ENCODE data around the gene FARP1. TPM values are rescaled to one million over a fixed set of nuclear protein-coding genes. Genes with fewer than 3 reads are reported as not detected.

The FARP1 gene
- total and polyA plus RNA-seq, 10 of the 15 experiments (the other 5 are each of a cell fraction or from before 2014, with no cell fraction given), result 0.17 to 6.9 (median 0.68) TPM

DNA sequence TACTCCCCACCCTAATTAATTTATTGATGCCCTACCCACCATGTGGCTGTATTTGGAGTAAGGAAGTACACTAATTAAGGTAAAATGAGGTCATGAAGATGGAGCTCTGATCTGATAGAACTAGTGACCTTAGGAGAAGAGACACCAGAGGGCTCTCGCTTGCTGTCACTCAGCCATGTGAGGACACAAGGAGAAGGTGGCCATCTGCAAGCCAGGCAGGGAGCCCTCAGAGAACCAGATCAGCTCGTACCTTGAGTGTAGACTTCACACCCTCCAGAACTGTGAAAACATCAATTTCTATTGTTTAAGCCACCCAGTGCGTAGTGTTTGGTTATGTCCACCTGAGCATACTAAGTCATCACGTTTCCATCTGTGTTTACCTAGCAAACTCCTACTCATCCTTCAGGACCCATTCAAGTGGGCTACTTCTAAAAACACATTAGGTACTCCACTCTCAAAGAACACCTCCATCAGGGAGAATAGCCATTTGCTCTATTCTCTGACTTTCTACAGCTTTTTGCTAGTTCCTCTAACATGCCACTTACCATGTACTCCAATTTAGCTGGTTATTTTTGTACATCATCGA lies 191.8 kb downstream of the FARP1 start (continued):
- TF ChIP-seq, protein P1, sequence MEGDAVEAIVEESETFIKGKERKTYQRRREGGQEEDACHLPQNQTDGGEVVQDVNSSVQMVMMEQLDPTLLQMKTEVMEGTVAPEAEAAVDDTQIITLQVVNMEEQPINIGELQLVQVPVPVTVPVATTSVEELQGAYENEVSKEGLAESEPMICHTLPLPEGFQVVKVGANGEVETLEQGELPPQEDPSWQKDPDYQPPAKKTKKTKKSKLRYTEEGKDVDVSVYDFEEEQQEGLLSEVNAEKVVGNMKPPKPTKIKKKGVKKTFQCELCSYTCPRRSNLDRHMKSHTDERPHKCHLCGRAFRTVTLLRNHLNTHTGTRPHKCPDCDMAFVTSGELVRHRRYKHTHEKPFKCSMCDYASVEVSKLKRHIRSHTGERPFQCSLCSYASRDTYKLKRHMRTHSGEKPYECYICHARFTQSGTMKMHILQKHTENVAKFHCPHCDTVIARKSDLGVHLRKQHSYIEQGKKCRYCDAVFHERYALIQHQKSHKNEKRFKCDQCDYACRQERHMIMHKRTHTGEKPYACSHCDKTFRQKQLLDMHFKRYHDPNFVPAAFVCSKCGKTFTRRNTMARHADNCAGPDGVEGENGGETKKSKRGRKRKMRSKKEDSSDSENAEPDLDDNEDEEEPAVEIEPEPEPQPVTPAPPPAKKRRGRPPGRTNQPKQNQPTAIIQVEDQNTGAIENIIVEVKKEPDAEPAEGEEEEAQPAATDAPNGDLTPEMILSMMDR (IDR thresholded peaks at IDR 0.05 in 2 of 3, conservative IDR thresholded peaks at IDR 0.05 in 1 of 3; ENCODE audit: control insufficient read depth in 2 of 3, extremely low read depth in 1 of 3, insufficient read depth in 1 of 3, low read depth in 3 of 3, low read length in 3 of 3), result no peak

GRCh38 chr13:98335721-98336120 lies 192.8 kb downstream of the FARP1 start:
- 15% methylated on average over 4 of the region's 4 CpGs for WGBS (ENCODE audit: insufficient coverage, insufficient replicate concordance, low lambda C conversion rate, missing lambda C conversion rate)

More at GRCh38 chr13:98335721-98336120, 192.8 kb downstream of the FARP1 start:
- Histone ChIP-seq H3K27ac (ENCODE audit: control insufficient read depth, insufficient read depth) (no peak overlapping the region), H2AFZ (ENCODE audit: control insufficient read depth, low read depth, low read length) (no peak overlapping the region), H4K20me1 (ENCODE audit: control insufficient read depth, insufficient read depth) (no peaks in the 10 kb centered on the region), H3K27me3 (replicated peaks in 1 of 2; ENCODE audit: control insufficient read depth in 2 of 2, insufficient read depth in 2 of 2, low read length in 1 of 2) (no peaks in the 10 kb centered on the region), H3K79me2 (ENCODE audit: control insufficient read depth, insufficient read depth, low read length) (no peaks in the 10 kb centered on the region), H3K9ac (ENCODE audit: control insufficient read depth, insufficient read depth, low read length) (no peak overlapping the region), H3K9me3 (replicated peaks; ENCODE audit: control insufficient read depth, insufficient read depth, low read length) (no peaks in the 10 kb centered on the region; the same call in 2 of the 3 replicates), H3K36me3 (ENCODE audit: control insufficient read depth in 2 of 2, insufficient read depth in 2 of 2, low read length in 1 of 2) (no peaks in the 10 kb centered on the region), H3K4me2 (ENCODE audit: control insufficient read depth, insufficient read depth) (no peak overlapping the region), H3K4me1 (ENCODE audit: control insufficient read depth, insufficient read depth, low read length) (no peaks in the 10 kb centered on the region), H3K4me3 (no peak overlapping the region)
- RAD21 ChIA-PET (ENCODE audit: unreplicated experiment), result no interaction called here
- no TSS peak for BruUV-seq (replicated peaks)
- CTCF ChIA-PET, result no interaction called here
- in situ Hi-C loops (cut with MboI), result no loop called here
- FAIRE-seq (no peak), ATAC-seq (no peak), DNase-seq (ENCODE audit: low read depth, low spot score) (no peak)
- TF ChIP-seq CBX5 (IDR thresholded peaks at IDR 0.05; ENCODE audit: low read depth) (no peak), NR2F1 (conservative IDR thresholded peaks at IDR 0.05) (no peak), TAF1 (IDR thresholded peaks at IDR 0.05; ENCODE audit: borderline replicate concordance, low read depth, low read length) (no peak), REST (IDR thresholded peaks at IDR 0.05; ENCODE audit: low read depth, low read length) (no peak), SUPT20H (IDR thresholded peaks at IDR 0.05; ENCODE audit: borderline replicate concordance, control insufficient read depth, low read depth, low read length) (no peak), SMARCA5 (IDR thresholded peaks at IDR 0.05) (no peak), CEBPB (IDR thresholded peaks at IDR 0.05; ENCODE audit: borderline replicate concordance in 1 of 2, low read depth in 2 of 2, low read length in 2 of 2) (no peak)
- TF ChIP-seq, protein P2, sequence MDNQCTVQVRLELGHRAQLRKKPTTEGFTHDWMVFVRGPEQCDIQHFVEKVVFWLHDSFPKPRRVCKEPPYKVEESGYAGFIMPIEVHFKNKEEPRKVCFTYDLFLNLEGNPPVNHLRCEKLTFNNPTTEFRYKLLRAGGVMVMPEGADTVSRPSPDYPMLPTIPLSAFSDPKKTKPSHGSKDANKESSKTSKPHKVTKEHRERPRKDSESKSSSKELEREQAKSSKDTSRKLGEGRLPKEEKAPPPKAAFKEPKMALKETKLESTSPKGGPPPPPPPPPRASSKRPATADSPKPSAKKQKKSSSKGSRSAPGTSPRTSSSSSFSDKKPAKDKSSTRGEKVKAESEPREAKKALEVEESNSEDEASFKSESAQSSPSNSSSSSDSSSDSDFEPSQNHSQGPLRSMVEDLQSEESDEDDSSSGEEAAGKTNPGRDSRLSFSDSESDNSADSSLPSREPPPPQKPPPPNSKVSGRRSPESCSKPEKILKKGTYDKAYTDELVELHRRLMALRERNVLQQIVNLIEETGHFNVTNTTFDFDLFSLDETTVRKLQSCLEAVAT (IDR thresholded peaks at IDR 0.05), result no peak
- intact Hi-C loops (cut with micrococcal nuclease; ENCODE audit: unreplicated experiment), result no loop called here
- POLR2A ChIA-PET, result no interaction called here
- SMC1A ChIA-PET (ENCODE audit: uncharacterized antibody, unreplicated experiment), result no interaction called here
